ENCODE measurements around the gene DACH1.
A peak's percentile ranks its signal among the peaks of the same experiment; 100 is the strongest.

DACH1 gene

GRCh38 chr13:71808708-71809107 lies 58.3 kb downstream of the DACH1 start:
- Histone ChIP-seq H3K27ac (replicated peaks) (no peak overlapping the region), H3K4me3 (replicated peaks; ENCODE audit: insufficient read depth, low read length) (no peak overlapping the region), H3K27me3 (ENCODE audit: insufficient read depth, poor library complexity, severe bottlenecking) (no peaks in the 10 kb centered on the region)
- TF ChIP-seq REST (IDR thresholded peaks at IDR 0.05; ENCODE audit: insufficient replicate concordance, low read depth), result no peak
- TF ChIP-seq GABPA (IDR thresholded peaks at IDR 0.05; ENCODE audit: low read depth), result no peak
- TF ChIP-seq CTCF (IDR thresholded peaks at IDR 0.05; ENCODE audit: insufficient read depth, low read length), result no peak
- no peak for TF ChIP-seq POLR2AphosphoS5 (IDR thresholded peaks at IDR 0.05; ENCODE audit: low read depth)
- TF ChIP-seq SPI1 (IDR thresholded peaks at IDR 0.05; ENCODE audit: borderline replicate concordance, low read depth), result no peak
- no peak for DNase-seq (ENCODE audit: low read depth in 1 of 2, low spot score in 1 of 2)

GRCh38 chr13:71806886-71807285 lies 60.1 kb downstream of the DACH1 start:
- H3K27me3 ChIP-seq (ENCODE audit: insufficient read depth, poor library complexity, severe bottlenecking), result no peaks in the 10 kb centered on the region
- TF ChIP-seq REST (IDR thresholded peaks at IDR 0.05; ENCODE audit: insufficient replicate concordance, low read depth) (no peak), SPI1 (IDR thresholded peaks at IDR 0.05; ENCODE audit: borderline replicate concordance, low read depth) (peak; percentile 87)
- no peak overlapping the region for H3K4me3 ChIP-seq (replicated peaks; ENCODE audit: insufficient read depth, low read length)
- H3K27ac ChIP-seq (replicated peaks), result no peak overlapping the region
- DNase-seq (ENCODE audit: low read depth in 1 of 2, low spot score in 1 of 2), result peak in 1 of 2 experiments; percentile 61

GRCh38 chr13:71803066-71803465 lies 63.9 kb downstream of the DACH1 start:
- no peaks in the 10 kb centered on the region for H3K27me3 ChIP-seq (ENCODE audit: insufficient read depth, poor library complexity, severe bottlenecking)
- TF ChIP-seq GABPA (IDR thresholded peaks at IDR 0.05; ENCODE audit: low read depth) (no peak), SPI1 (IDR thresholded peaks at IDR 0.05; ENCODE audit: borderline replicate concordance, low read depth) (no peak), CTCF (IDR thresholded peaks at IDR 0.05; ENCODE audit: insufficient read depth, low read length) (no peak), REST (IDR thresholded peaks at IDR 0.05; ENCODE audit: insufficient replicate concordance, low read depth) (no peak), POLR2AphosphoS5 (IDR thresholded peaks at IDR 0.05; ENCODE audit: low read depth) (no peak)
- no peak for DNase-seq (ENCODE audit: low read depth in 1 of 2, low spot score in 1 of 2)
- no peak overlapping the region for H3K4me3 ChIP-seq (replicated peaks; ENCODE audit: insufficient read depth, low read length)
- H3K27ac ChIP-seq (replicated peaks), result peak overlapping the region; percentile 63

- no peaks in the 10 kb centered on the region for H3K27me3 ChIP-seq (ENCODE audit: insufficient read depth, poor library complexity, severe bottlenecking)
- no peak for DNase-seq (ENCODE audit: low read depth in 1 of 2, low spot score in 1 of 2)
- H3K4me3 ChIP-seq (replicated peaks; ENCODE audit: insufficient read depth, low read length), result no peak overlapping the region
- H3K27ac ChIP-seq (replicated peaks), result peak overlapping the region; percentile 63
- TF ChIP-seq POLR2AphosphoS5 (IDR thresholded peaks at IDR 0.05; ENCODE audit: low read depth), result no peak
These were observed 65.2 kb downstream of the DACH1 start for GRCh38 chr13:71801781-71802180.
